Measurements from ENCODE around the gene GJC2.

- TF ChIP-seq, protein P1, sequence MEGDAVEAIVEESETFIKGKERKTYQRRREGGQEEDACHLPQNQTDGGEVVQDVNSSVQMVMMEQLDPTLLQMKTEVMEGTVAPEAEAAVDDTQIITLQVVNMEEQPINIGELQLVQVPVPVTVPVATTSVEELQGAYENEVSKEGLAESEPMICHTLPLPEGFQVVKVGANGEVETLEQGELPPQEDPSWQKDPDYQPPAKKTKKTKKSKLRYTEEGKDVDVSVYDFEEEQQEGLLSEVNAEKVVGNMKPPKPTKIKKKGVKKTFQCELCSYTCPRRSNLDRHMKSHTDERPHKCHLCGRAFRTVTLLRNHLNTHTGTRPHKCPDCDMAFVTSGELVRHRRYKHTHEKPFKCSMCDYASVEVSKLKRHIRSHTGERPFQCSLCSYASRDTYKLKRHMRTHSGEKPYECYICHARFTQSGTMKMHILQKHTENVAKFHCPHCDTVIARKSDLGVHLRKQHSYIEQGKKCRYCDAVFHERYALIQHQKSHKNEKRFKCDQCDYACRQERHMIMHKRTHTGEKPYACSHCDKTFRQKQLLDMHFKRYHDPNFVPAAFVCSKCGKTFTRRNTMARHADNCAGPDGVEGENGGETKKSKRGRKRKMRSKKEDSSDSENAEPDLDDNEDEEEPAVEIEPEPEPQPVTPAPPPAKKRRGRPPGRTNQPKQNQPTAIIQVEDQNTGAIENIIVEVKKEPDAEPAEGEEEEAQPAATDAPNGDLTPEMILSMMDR (IDR thresholded peaks at IDR 0.05): no peak
- TF ChIP-seq POLR2A (IDR thresholded peaks at IDR 0.05) (no peak), POLR2AphosphoS5 (IDR thresholded peaks at IDR 0.05) (no peak)
Observed at GRCh38 chr1:228161866-228162265, 12.1 kb downstream of the GJC2 start.

Data from prostate gland (tissue), 2 donors.